HG02763 (cell line): ENCODE data around the gene TRIO.
"Not testable (repeated sequence)": the region's sequence is repeated elsewhere in the genome, so short reads cannot be mapped to it uniquely, and the experiment has no call there.

ENCODE experiments used
- ATAC-seq: cut with Tn5 transposase; IDR thresholded peaks from one replicate; pipeline ENCODE4 v1.9.1; 2021; ENCODE audit warnings: mild to moderate bottlenecking, moderate library complexity; ENCODE audit not compliant: unreplicated experiment

Gene TRIO

DNA sequence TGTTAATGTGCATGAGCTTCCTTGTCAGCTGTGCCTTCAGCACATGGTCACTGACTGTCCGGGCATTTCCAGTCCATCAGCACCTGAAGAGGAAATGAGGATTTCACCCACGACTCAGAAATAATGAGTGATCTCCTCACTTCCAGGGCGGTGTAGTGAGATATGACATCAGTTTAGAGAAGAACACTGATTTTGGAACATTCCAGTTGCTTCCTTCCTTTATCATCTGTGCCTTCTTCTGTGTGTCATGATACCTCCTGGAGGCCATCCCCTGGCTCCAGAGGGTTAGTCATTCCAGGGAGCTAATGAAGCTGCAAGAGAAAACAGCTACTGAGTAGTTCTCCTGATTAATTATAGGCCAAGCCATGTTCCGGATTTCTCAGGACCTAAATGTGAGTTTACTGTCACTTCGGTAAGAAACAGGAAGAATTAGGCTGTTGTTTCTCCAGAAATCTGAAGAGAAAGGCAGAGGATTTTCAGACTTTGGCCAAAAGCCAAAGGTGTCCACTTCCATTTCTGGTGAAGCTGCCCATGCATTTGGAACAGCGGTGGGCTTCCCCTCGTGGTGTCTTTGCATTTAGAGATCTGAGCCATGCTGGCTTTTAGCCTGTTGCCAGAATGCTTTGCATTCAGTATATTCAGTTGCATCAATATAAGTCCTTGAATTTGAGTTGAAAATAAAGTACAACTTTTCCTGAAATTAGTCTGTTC, 277.1 kb downstream of the TRIO start:
- no peak for ATAC-seq

GRCh38 chr5:14421851-14422250, 278.7 kb downstream of the TRIO start:
- ATAC-seq, result no peak

- no peak for ATAC-seq
Measured at GRCh38 chr5:14424011-14424685, 281.0 kb downstream of the TRIO start.

DNA sequence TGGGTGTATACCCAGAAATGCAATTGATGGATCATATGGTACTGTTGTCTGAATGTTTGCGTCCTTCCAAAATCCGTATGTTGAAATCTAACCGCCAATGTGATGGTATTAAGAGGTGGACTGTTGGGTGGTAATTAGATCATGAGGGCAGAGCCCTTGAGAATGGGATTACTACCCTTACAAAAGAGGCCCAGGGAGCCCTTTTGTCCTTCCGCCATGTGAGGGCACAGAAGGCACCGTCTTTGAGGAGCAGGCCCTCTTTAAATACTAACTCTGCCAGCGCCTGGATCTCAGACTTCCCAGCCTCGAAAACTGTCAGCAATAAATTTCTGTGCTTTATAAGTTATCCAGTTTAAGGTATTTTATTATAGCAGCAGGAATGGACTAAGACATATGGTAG, 282.4 kb downstream of the TRIO start:
- no peak for ATAC-seq

DNA sequence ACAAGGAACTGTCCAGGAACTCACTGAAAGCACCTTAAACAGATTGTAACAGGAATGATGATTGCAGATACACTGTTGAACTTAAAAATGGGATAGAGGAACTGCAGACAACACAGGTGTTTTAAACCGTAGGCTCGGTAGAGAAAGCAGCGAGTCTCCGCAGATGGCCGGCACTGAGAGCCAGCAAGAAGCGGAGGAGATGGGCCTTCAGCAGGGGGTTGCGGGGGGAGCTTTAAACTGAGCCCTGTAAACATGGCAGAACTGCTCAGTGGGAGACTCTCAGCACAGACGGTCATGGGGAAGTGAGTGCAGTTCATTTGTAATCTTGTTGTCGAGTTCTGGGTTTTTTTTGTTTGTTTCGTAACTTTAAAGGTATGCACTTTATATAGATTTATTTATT, 283.4 kb downstream of the TRIO start:
- no peak for ATAC-seq

- ATAC-seq, result no peak
Measured at GRCh38 chr5:14428302-14429081, 285.4 kb downstream of the TRIO start.

GRCh38 chr5:14429101-14430050, 286.2 kb downstream of the TRIO start:
- ATAC-seq, result no peak

- ATAC-seq, result no peak
Measured at GRCh38 chr5:14431534-14431933, 288.4 kb downstream of the TRIO start.

DNA sequence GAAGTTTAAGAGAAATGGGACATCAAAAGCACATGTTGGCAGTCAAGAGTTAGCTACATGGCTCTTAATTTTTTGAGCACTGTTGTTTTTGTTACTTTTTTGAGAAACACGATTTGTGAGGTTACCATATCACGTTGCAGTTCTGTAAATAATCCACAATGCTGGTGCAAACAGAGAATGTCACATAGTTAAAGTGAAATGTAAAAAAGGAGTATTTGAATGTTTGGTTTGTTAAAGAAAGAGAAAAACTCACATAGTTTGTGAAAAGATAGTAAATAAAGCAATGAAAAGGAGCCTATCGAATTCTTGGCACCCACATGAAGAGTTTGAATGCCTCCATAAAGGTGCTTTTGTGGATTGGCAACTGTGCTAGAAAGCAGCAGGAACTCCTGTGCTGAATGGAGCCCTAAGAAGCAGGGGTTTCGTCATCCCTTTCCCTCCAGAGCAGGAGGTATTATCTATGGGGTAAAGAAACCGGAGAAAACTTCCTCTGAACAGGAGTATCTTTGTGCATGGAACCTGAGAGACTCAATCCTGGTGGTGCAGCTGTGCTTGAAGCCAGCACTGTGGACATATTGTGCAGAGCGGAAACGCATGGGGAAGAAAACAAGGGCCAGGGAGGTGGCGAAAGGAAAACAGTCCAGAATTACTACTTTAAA, 289.9 kb downstream of the TRIO start:
- no peak for ATAC-seq

GRCh38 chr5:14435481-14435880, 292.3 kb downstream of the TRIO start:
- ATAC-seq, result no peak

DNA sequence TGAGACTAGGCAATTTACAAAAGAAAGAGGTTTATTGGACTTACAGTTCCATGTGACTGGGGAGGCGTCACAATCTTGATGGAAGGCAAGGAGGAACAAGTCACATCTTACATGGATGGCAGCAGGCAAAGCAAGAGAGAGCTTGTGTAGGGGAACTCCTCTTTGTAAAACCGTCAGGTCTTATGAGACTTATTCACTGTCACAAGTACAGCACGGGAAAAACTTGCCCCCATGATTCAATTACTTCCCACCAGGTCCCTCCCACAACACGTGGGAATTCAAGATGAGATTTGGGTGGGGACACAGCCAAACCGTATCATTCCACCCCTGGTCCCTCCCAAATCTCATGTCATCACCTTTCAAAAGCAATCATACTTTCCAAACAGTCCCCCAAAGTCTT, 293.0 kb downstream of the TRIO start:
- not testable (repeated sequence) for ATAC-seq

- ATAC-seq, result no peak
Measured at GRCh38 chr5:14436801-14437542, 293.8 kb downstream of the TRIO start.

DNA sequence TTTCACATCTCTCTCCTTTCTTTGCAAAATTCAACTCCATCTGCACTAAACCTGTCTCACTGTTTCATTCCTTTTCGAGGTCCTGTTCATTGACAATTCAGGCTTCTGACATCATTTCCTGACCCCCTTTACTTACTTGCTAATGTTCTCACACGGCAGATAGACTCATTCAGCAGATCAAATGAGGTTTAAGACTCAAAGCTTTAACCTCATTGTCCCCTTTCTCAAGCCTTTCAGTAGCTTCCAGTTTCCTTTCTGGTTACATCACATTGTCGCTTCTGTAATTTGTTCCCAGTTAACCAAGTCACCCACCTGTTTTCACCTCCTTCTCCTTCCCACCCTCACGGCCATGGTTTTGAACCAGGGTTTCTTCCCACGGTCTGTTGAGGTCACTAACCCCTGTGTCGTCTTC, 295.1 kb downstream of the TRIO start:
- no peak for ATAC-seq

- no peak for ATAC-seq
Measured at GRCh38 chr5:14439087-14439871, 296.1 kb downstream of the TRIO start.

DNA sequence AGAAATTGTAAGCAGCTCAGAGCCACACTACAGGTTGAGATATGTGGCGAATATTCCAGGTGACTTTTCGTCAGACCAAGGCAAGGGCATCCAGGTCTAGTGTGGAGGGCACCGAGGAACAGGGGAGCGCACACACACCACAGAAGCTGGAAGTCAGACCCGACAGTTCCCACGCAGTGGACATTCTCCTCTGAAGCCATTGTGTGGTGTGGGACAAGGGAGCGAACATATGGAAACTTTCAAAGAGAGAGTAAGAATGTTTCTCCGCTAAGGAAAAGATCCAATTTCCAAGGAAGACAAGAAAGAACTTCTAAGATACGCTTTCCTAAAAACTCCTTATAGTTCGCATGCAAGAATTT, 297.1 kb downstream of the TRIO start:
- ATAC-seq, result no peak

- no peak for ATAC-seq
Measured at GRCh38 chr5:14440582-14441431, 297.7 kb downstream of the TRIO start.

DNA sequence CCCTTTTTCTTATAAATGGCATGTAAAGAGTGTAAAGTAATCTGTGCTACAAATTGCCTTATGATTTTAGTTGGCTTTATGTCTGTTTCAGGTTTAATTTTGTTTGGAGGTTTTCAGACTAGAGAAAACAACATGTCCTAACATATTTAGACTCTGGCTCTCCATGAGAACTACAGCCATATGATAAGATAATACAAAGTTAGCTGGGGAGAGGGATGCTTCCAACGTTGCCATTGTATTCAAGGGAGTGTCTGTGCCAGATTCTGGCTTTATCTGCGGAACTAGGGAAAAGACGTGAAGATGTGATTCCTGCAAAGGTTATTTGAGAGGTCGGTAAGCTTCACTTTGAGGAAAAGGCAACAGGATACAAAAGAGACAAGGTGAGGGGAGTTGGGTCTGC, 298.5 kb downstream of the TRIO start:
- no peak for ATAC-seq

- ATAC-seq, result no peak
Measured at GRCh38 chr5:14442536-14442935, 299.4 kb downstream of the TRIO start.
